SH-SY5Y (cell line): Measurements from ENCODE around the gene RTEL1.

Source experiments
- GATA2 ChIP-seq: IDR thresholded peaks from 2 replicates; pipeline ENCODE4 v1.6.1; 2011; ENCODE audit warnings: mild to moderate bottlenecking, low read depth, low read length
- GATA3 ChIP-seq: IDR thresholded peaks from 2 replicates; pipeline ENCODE4 v1.6.1; 2011; ENCODE audit warnings: low read depth, mild to moderate bottlenecking, low read length, moderate library complexity

DNA sequence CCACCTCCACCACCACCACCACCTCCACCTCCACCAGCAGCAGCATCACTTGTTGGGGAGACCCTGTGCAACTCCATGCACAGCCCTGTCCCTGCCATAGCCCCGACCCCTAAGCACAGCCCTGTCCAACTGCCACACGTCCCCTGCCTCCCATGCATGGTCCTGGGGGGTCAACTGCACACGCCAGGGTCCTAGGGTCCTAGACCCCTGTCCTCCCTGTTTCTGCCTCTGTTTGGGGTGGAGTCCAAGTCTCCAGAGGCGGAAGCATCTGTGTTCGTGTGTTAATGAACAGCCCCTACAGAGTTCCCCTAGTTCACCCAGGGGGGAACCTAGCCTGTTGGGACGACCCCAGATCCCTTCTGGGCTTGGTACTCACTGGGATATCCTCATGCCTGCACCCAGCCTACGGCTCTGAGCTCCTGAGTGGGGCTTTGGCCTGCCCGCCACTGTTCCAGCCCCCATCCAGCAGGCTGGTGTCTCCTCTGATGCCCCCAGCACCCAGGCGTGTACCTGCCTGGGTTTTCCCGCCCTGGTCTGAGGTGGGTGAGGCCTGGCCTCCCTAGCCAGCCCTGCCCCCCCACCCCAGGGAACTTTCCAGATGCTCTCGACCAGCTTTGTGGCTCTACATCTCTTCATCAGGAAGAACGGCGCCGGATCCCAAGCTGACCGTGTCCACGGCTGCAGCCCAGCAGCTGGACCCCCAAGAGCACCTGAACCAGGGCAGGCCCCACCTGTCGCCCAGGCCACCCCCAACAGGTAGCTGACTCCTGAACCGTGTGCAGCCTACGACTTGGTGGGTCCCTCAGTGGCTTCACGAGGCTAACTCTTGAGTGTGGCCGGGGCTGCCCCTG, 35.8 kb downstream of the RTEL1 start:
- TF ChIP-seq GATA3 (no peak), GATA2 (no peak)
